ENCODE results near the gene BBX.
"Not testable (repeated sequence)": the region's sequence is repeated elsewhere in the genome, so short reads cannot be mapped to it uniquely, and the experiment has no call there.

DNA sequence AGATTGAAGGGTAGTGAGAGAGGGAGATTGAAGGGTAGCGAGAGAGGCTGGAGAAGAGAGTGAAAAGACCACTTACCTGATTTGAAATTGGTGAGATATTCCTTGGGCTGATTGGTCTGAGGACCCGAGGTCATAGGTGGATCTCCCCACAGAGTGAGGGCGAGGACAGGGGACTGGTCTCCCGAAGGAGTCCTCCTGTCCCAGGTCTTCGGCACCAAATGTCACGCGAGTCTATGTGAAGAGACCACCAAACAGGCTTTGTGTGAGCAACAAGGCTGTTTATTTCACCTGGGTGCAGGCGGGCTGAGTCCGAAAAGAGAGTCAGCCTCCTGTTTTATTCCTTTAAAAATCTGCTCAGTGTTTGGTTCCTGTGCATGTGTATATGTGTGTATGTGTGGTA, 48.7 kb downstream of the BBX start:
- TF ChIP-seq, protein P1, sequence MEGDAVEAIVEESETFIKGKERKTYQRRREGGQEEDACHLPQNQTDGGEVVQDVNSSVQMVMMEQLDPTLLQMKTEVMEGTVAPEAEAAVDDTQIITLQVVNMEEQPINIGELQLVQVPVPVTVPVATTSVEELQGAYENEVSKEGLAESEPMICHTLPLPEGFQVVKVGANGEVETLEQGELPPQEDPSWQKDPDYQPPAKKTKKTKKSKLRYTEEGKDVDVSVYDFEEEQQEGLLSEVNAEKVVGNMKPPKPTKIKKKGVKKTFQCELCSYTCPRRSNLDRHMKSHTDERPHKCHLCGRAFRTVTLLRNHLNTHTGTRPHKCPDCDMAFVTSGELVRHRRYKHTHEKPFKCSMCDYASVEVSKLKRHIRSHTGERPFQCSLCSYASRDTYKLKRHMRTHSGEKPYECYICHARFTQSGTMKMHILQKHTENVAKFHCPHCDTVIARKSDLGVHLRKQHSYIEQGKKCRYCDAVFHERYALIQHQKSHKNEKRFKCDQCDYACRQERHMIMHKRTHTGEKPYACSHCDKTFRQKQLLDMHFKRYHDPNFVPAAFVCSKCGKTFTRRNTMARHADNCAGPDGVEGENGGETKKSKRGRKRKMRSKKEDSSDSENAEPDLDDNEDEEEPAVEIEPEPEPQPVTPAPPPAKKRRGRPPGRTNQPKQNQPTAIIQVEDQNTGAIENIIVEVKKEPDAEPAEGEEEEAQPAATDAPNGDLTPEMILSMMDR (IDR thresholded peaks at IDR 0.05): not testable (repeated sequence)
- not testable (repeated sequence) for TF ChIP-seq POLR2A (IDR thresholded peaks at IDR 0.05)
